Measurements from ENCODE around the gene DIS3L2.
A peak's percentile ranks its signal among the peaks of the same experiment; 100 is the strongest.
"Not testable (repeated sequence)": the region's sequence is repeated elsewhere in the genome, so short reads cannot be mapped to it uniquely, and the experiment has no call there.

DIS3L2 gene

GRCh38 chr2:232325324-232326273, 364.1 kb downstream of the DIS3L2 start:
- FAIRE-seq (peak; percentile 91), DNase-seq (ENCODE audit: insufficient read length) (no peak)
- TF ChIP-seq POLR2AphosphoS5 (IDR thresholded peaks at IDR 0.05; ENCODE audit: low read depth, low read length) (no peak), TAF1 (IDR thresholded peaks at IDR 0.05; ENCODE audit: borderline replicate concordance, low read depth, low read length) (no peak), POLR2A (IDR thresholded peaks at IDR 0.05; ENCODE audit: low read depth, low read length) (no peak)

GRCh38 chr2:232326274-232327104, 365.0 kb downstream of the DIS3L2 start:
- FAIRE-seq; DNase-seq (ENCODE audit: insufficient read length): not testable (repeated sequence)

GRCh38 chr2:232327105-232328031, 365.9 kb downstream of the DIS3L2 start:
- FAIRE-seq (peak; percentile 96), DNase-seq (ENCODE audit: insufficient read length) (peak; percentile 77)

GRCh38 chr2:232328032-232328422, 366.5 kb downstream of the DIS3L2 start:
- FAIRE-seq (no peak), DNase-seq (ENCODE audit: insufficient read length) (no peak)
- TF ChIP-seq POLR2A (IDR thresholded peaks at IDR 0.05; ENCODE audit: low read depth, low read length) (no peak), TAF1 (IDR thresholded peaks at IDR 0.05; ENCODE audit: borderline replicate concordance, low read depth, low read length) (no peak)

More at GRCh38 chr2:232327105-232328031, 365.9 kb downstream of the DIS3L2 start:
- no peak for TF ChIP-seq TAF1 (IDR thresholded peaks at IDR 0.05; ENCODE audit: borderline replicate concordance, low read depth, low read length)
- no peak for TF ChIP-seq POLR2A (IDR thresholded peaks at IDR 0.05; ENCODE audit: low read depth, low read length)
- TF ChIP-seq POLR2AphosphoS5 (IDR thresholded peaks at IDR 0.05; ENCODE audit: low read depth, low read length), result no peak

GRCh38 chr2:232328516-232329460, 367.3 kb downstream of the DIS3L2 start:
- FAIRE-seq (no peak), DNase-seq (ENCODE audit: insufficient read length) (no peak)
- TF ChIP-seq POLR2A (IDR thresholded peaks at IDR 0.05; ENCODE audit: low read depth, low read length) (no peak), POLR2AphosphoS5 (IDR thresholded peaks at IDR 0.05; ENCODE audit: low read depth, low read length) (no peak), TAF1 (IDR thresholded peaks at IDR 0.05; ENCODE audit: borderline replicate concordance, low read depth, low read length) (no peak)

- TF ChIP-seq POLR2A (IDR thresholded peaks at IDR 0.05; ENCODE audit: low read depth, low read length) (no peak), POLR2AphosphoS5 (IDR thresholded peaks at IDR 0.05; ENCODE audit: low read depth, low read length) (no peak), TAF1 (IDR thresholded peaks at IDR 0.05; ENCODE audit: borderline replicate concordance, low read depth, low read length) (no peak)
- no peak for DNase-seq (ENCODE audit: insufficient read length)
- FAIRE-seq, result no peak
These were observed 368.2 kb downstream of the DIS3L2 start for GRCh38 chr2:232329716-232330067.

- no peak for DNase-seq (ENCODE audit: insufficient read length)
- TF ChIP-seq POLR2AphosphoS5 (IDR thresholded peaks at IDR 0.05; ENCODE audit: low read depth, low read length) (no peak), POLR2A (IDR thresholded peaks at IDR 0.05; ENCODE audit: low read depth, low read length) (no peak), TAF1 (IDR thresholded peaks at IDR 0.05; ENCODE audit: borderline replicate concordance, low read depth, low read length) (no peak)
- FAIRE-seq, result no peak
These were observed 368.8 kb downstream of the DIS3L2 start for GRCh38 chr2:232330068-232330999.

GRCh38 chr2:232331061-232331460, 369.5 kb downstream of the DIS3L2 start:
- DNase-seq (ENCODE audit: insufficient read length); FAIRE-seq: not testable (repeated sequence)

GRCh38 chr2:232331641-232332040, 370.1 kb downstream of the DIS3L2 start:
- DNase-seq (ENCODE audit: insufficient read length); FAIRE-seq: not testable (repeated sequence)

GRCh38 chr2:232332244-232332939, 370.9 kb downstream of the DIS3L2 start:
- FAIRE-seq; DNase-seq (ENCODE audit: insufficient read length): not testable (repeated sequence)

Data from GM12892 (cell line).